Testis (tissue), 3 donors: ENCODE measurements around the gene PBX1. TPM values are rescaled to one million over a fixed set of nuclear protein-coding genes. Genes with fewer than 3 reads are reported as not detected.

Source experiments
- DNase-seq: peaks from one replicate; pipeline ENCODE4 v3.0.0-alpha.2; 2019
- H3K27ac ChIP-seq, 2 donors: fragments of 200-600 bp; sonication (generic); one replicate each; pipeline ENCODE4 v1.5.1; 2019
- H3K27me3 ChIP-seq: fragments of 200-600 bp; sonication (generic); one replicate; pipeline ENCODE4 v1.5.1; 2019
- H3K36me3 ChIP-seq: fragments of 200-600 bp; sonication (generic); one replicate; pipeline ENCODE4 v1.5.1; 2017; ENCODE audit warnings: low read depth; ENCODE audit errors: missing control alignments
- H3K4me1 ChIP-seq: fragments of 200-600 bp; sonication (generic); one replicate; pipeline ENCODE4 v1.5.1; 2019
- H3K4me3 ChIP-seq, 2 donors: fragments of 200-600 bp; sonication (generic); one replicate each; pipeline ENCODE4 v1.5.1; 2017 to 2019
- H3K9me3 ChIP-seq: fragments of 200-600 bp; sonication (generic); one replicate; pipeline ENCODE4 v1.5.1; 2017
- POLR2A ChIP-seq: fragments of 450-650 bp; IDR thresholded peaks from one replicate; pipeline ENCODE4 v1.6.1; 2017; ENCODE audit warnings: antibody characterized with exemption, mild to moderate bottlenecking, moderate library complexity
- WGBS, 2 donors: methylation state at CpG; one replicate each; pipeline ENCODE4 v1.1.5; 2018; 5-methylcytosine and 5-hydroxymethylcytosine counted together
- intact Hi-C: fragments of 100-400 bp; cut with DNase I; formaldehyde crosslinking; loops from one replicate; pipeline ENCODE4 v1.15.1; 2023; ENCODE audit warnings: low total_unique reads
- polyA plus RNA-seq: library from polyadenylated mRNA; stranded (reverse); fragments of 350-450 nt; fragmentation: Illumina TruSeq; extraction: RNeasy Lipid Tissue Mini Kit (QIAGEN cat#74804); gene quantifications from one replicate; pipeline ENCODE4 v1.2.3, GENCODE V29; 2014; ENCODE audit warnings: low read depth, low replicate concordance; ENCODE audit not compliant: insufficient read depth
- total RNA-seq, 2 donors: library from RNA; depleted of rRNA; stranded (reverse); fragments of >200 nt; gene quantifications; one replicate each; pipeline ENCODE4 v1.2.3, GENCODE V29; 2016
- TF ChIP-seq, protein P1 (sequence below), 3 experiments: fragments of 450-650 bp in 2 of 3; fragments of 200-600 bp in 1 of 3; sonication (generic) in 1 of 3; IDR thresholded peaks; one replicate each; pipeline ENCODE4 v1.5.1; 2016 to 2019; ENCODE audit warnings: antibody characterized with exemption in 3 of 3, mild to moderate bottlenecking in 2 of 3, moderate library complexity in 1 of 3

Gene PBX1
- total and polyA plus RNA-seq, 3 donors from 2014 or later = 20.2 to 25.0 (median 20.3) TPM

- no peaks in the 10 kb centered on the region for H3K9me3 ChIP-seq
- H3K36me3 ChIP-seq = no peaks in the 10 kb centered on the region
- intact Hi-C loops = no loop called here
- H3K27ac ChIP-seq = no peak overlapping the region
- peaks cover 2% of the 10 kb centered on the region for H3K4me1 ChIP-seq
- H3K4me3 ChIP-seq = no peak overlapping the region
- WGBS, 2 donors = 72 to 96% methylated on average over 2 of the region's 2 CpGs
- H3K27me3 ChIP-seq = no peaks in the 10 kb centered on the region
- TF ChIP-seq POLR2A = no peak
- TF ChIP-seq, protein P1, sequence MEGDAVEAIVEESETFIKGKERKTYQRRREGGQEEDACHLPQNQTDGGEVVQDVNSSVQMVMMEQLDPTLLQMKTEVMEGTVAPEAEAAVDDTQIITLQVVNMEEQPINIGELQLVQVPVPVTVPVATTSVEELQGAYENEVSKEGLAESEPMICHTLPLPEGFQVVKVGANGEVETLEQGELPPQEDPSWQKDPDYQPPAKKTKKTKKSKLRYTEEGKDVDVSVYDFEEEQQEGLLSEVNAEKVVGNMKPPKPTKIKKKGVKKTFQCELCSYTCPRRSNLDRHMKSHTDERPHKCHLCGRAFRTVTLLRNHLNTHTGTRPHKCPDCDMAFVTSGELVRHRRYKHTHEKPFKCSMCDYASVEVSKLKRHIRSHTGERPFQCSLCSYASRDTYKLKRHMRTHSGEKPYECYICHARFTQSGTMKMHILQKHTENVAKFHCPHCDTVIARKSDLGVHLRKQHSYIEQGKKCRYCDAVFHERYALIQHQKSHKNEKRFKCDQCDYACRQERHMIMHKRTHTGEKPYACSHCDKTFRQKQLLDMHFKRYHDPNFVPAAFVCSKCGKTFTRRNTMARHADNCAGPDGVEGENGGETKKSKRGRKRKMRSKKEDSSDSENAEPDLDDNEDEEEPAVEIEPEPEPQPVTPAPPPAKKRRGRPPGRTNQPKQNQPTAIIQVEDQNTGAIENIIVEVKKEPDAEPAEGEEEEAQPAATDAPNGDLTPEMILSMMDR (IDR thresholded peaks at IDR 0.05) = no peak
- DNase-seq = no peak
Measured at GRCh38 chr1:164701189-164701761, 142.3 kb downstream of the PBX1 start.

- Histone ChIP-seq H3K4me1 (peaks cover 11% of the 10 kb centered on the region), H3K27me3 (no peaks in the 10 kb centered on the region), H3K36me3 (no peaks in the 10 kb centered on the region), H3K27ac (no peak overlapping the region), H3K4me3 (no peak overlapping the region), H3K9me3 (no peaks in the 10 kb centered on the region)
- 93 to 97% methylated on average over 1 of the region's 1 CpG for WGBS, 2 donors
- intact Hi-C loops = no loop called here
- TF ChIP-seq, protein P1 (IDR thresholded peaks at IDR 0.05) = no peak
- no peak for DNase-seq
Measured at GRCh38 chr1:164702216-164702615, 143.2 kb downstream of the PBX1 start.

DNA sequence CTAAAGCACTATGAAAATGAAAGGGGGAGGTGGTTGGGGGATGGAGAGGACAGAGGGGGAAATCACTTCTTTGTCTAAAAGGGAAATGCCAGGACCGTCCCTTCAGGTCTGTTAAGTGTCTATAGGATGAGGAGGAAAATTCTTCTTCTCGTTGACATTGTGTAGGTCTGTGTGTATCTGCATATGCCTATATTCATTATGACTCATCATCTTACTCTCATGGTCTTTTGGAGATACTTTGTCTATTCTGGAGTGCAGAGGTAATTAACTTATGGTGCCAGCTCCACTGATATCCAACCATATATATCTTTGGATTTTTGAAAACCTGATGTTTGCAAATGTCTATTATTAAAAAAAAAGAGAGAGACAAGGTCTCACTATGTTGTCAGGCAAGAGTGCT lies 143.7 kb downstream of the PBX1 start:
- Histone ChIP-seq H3K4me1 (peaks cover 16% of the 10 kb centered on the region), H3K4me3 (no peak overlapping the region), H3K27me3 (no peaks in the 10 kb centered on the region), H3K27ac (no peak overlapping the region), H3K9me3 (no peaks in the 10 kb centered on the region), H3K36me3 (no peaks in the 10 kb centered on the region)
- TF ChIP-seq, protein P1 (IDR thresholded peaks at IDR 0.05) = no peak
- no peak for TF ChIP-seq POLR2A
- WGBS, 2 donors = 95 to 98% methylated on average over 2 of the region's 2 CpGs
- DNase-seq = no peak
- intact Hi-C loops = no loop called here

DNA sequence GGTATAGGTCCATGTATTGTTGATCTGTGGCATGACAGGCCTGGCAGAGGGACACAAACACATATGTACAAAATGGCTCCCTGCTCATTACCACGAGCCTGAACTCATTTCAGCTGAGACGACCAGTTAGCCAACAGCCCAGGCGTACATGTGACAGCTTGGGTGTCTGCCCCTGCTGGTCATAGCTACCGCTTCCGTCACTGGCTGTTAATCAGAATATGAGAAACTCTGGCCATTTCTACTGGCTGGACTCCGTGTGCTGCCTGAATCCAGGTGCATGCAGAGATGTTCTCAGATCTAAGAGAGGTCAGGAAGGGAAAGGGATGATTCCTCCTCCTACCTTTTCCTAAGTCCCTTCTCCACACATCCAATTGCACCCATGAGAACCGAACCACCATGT lies 144.5 kb downstream of the PBX1 start:
- DNase-seq = no peak
- intact Hi-C loops = no loop called here
- WGBS, 2 donors = 84 to 89% methylated on average over 7 of the region's 7 CpGs
- Histone ChIP-seq H3K27me3 (no peaks in the 10 kb centered on the region), H3K36me3 (no peaks in the 10 kb centered on the region), H3K9me3 (no peaks in the 10 kb centered on the region), H3K4me1 (peaks cover 21% of the 10 kb centered on the region), H3K27ac (no peak overlapping the region), H3K4me3 (no peak overlapping the region)
- TF ChIP-seq POLR2A = no peak
- TF ChIP-seq, protein P1 (IDR thresholded peaks at IDR 0.05) = no peak

GRCh38 chr1:164703960-164704411 lies 145.0 kb downstream of the PBX1 start:
- Histone ChIP-seq H3K4me3 (no peak overlapping the region), H3K27ac (no peak overlapping the region), H3K4me1 (peaks cover 25% of the 10 kb centered on the region), H3K27me3 (no peaks in the 10 kb centered on the region), H3K36me3 (no peaks in the 10 kb centered on the region), H3K9me3 (no peaks in the 10 kb centered on the region)
- 77 to 93% methylated on average over 1 of the region's 1 CpG for WGBS, 2 donors
- DNase-seq = no peak
- intact Hi-C loops = no loop called here
- TF ChIP-seq POLR2A = no peak
- TF ChIP-seq, protein P1 (IDR thresholded peaks at IDR 0.05) = no peak
